Measurements from ENCODE around the gene HLA-A. TPM values are rescaled to one million over a fixed set of nuclear protein-coding genes. Genes with fewer than 3 reads are reported as not detected.
A peak's percentile ranks its signal among the peaks of the same experiment; 100 is the strongest.

Gene HLA-A
- total and polyA plus RNA-seq, 2 of the 13 experiments (the other 11 are each of a cell fraction or from before 2014, with no cell fraction given) = 345 to 527 TPM

- TF ChIP-seq, protein P1, sequence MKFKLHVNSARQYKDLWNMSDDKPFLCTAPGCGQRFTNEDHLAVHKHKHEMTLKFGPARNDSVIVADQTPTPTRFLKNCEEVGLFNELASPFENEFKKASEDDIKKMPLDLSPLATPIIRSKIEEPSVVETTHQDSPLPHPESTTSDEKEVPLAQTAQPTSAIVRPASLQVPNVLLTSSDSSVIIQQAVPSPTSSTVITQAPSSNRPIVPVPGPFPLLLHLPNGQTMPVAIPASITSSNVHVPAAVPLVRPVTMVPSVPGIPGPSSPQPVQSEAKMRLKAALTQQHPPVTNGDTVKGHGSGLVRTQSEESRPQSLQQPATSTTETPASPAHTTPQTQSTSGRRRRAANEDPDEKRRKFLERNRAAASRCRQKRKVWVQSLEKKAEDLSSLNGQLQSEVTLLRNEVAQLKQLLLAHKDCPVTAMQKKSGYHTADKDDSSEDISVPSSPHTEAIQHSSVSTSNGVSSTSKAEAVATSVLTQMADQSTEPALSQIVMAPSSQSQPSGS (CRISPR knock-in tag; IDR thresholded peaks at IDR 0.05) = no peak
- TF ChIP-seq RBAK (CRISPR knock-in tag; IDR thresholded peaks at IDR 0.05) (no peak), HMG20B (CRISPR knock-in tag; conservative IDR thresholded peaks at IDR 0.05) (peak; percentile 23; the same call in 1 of the 2 replicates), TFDP1 (CRISPR knock-in tag; IDR thresholded peaks at IDR 0.05; ENCODE audit: borderline replicate concordance) (no peak), ZBTB46 (CRISPR knock-in tag; IDR thresholded peaks at IDR 0.05; ENCODE audit: borderline replicate concordance) (no peak), ZKSCAN1 (IDR thresholded peaks at IDR 0.05; ENCODE audit: low read length) (no peak; the same call in 1 of the 2 replicates), ZNF552 (CRISPR knock-in tag; IDR thresholded peaks at IDR 0.05; ENCODE audit: borderline replicate concordance) (no peak), SPEN (CRISPR knock-in tag; IDR thresholded peaks at IDR 0.05; ENCODE audit: low read depth) (no peak), NFIC (IDR thresholded peaks at IDR 0.05; ENCODE audit: low read length) (peak; percentile 66; the same call in 1 of the 2 replicates), TRIM22 (IDR thresholded peaks at IDR 0.05) (no peak), ZKSCAN8 (CRISPR knock-in tag; IDR thresholded peaks at IDR 0.05; ENCODE audit: borderline replicate concordance) (0 out of 2 replicates have a peak, but pooled peaks have one; percentile 39), ZBTB7B (CRISPR knock-in tag; IDR thresholded peaks at IDR 0.05) (peak; percentile 62; the same call in 1 of the 2 replicates), ZNF10 (CRISPR knock-in tag; IDR thresholded peaks at IDR 0.05; ENCODE audit: borderline replicate concordance, low read depth) (no peak), PHF20 (CRISPR knock-in tag; IDR thresholded peaks at IDR 0.05) (no peak), ZBTB33 (CRISPR knock-in tag; IDR thresholded peaks at IDR 0.05) (no peak), RBM39 (IDR thresholded peaks at IDR 0.05; ENCODE audit: low read depth, low read length, poor library complexity, severe bottlenecking) (no peak)
- TF ChIP-seq, protein P2, sequence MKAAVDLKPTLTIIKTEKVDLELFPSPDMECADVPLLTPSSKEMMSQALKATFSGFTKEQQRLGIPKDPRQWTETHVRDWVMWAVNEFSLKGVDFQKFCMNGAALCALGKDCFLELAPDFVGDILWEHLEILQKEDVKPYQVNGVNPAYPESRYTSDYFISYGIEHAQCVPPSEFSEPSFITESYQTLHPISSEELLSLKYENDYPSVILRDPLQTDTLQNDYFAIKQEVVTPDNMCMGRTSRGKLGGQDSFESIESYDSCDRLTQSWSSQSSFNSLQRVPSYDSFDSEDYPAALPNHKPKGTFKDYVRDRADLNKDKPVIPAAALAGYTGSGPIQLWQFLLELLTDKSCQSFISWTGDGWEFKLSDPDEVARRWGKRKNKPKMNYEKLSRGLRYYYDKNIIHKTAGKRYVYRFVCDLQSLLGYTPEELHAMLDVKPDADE (CRISPR knock-in tag; IDR thresholded peaks at IDR 0.05) = no peak
- TF ChIP-seq, protein P3, sequence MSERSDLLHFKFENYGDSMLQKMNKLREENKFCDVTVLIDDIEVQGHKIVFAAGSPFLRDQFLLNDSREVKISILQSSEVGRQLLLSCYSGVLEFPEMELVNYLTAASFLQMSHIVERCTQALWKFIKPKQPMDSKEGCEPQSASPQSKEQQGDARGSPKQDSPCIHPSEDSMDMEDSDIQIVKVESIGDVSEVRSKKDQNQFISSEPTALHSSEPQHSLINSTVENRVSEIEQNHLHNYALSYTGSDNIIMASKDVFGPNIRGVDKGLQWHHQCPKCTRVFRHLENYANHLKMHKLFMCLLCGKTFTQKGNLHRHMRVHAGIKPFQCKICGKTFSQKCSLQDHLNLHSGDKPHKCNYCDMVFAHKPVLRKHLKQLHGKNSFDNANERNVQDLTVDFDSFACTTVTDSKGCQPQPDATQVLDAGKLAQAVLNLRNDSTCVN (CRISPR knock-in tag; IDR thresholded peaks at IDR 0.05; ENCODE audit: borderline replicate concordance) = no peak
Measured at GRCh38 chr6:29965873-29966601, 23.7 kb downstream of the HLA-A start (continued).

Data from HepG2 (cell line).